Aorta (tissue), 5 donors: ENCODE data around the gene PIK3R5. TPM values are rescaled to one million over a fixed set of nuclear protein-coding genes. Genes with fewer than 3 reads are reported as not detected.

Source experiments
- ATAC-seq: fragments of 200-7000 bp; cut with Tn5 transposase; one replicate; pipeline ENCODE4 v1.9.1; 2022; ENCODE audit warnings: moderate library complexity; ENCODE audit not compliant: low FRiP score
- DNase-seq, 2 donors: peaks; one replicate each; pipeline ENCODE4 v3.0.0-alpha.2; 2020
- H3K27ac ChIP-seq, 2 donors: one replicate each; pipeline ENCODE4 v1.5.1; 2013; ENCODE audit warnings: low read length in 2 of 2, mild to moderate bottlenecking in 2 of 2, moderate library complexity in 2 of 2, control low read depth in 1 of 2, inconsistent platforms in 1 of 2, low read depth in 1 of 2
- H3K27me3 ChIP-seq, 2 donors: one replicate each; pipeline ENCODE4 v1.6.1; 2013; ENCODE audit warnings: control low read depth in 1 of 2, low read length in 1 of 2, mild to moderate bottlenecking in 1 of 2, moderate library complexity in 1 of 2; ENCODE audit not compliant: insufficient read depth in 2 of 2, control insufficient read depth in 1 of 2
- H3K36me3 ChIP-seq, 2 donors: one replicate each; pipeline ENCODE4 v1.6.1; 2013; ENCODE audit warnings: control low read depth in 1 of 2, low read length in 1 of 2, mild to moderate bottlenecking in 1 of 2; ENCODE audit not compliant: insufficient read depth in 2 of 2, control insufficient read depth in 1 of 2
- H3K4me1 ChIP-seq, 2 donors: one replicate each; pipeline ENCODE4 v1.6.1; 2013; ENCODE audit warnings: low read length in 2 of 2, control low read depth in 1 of 2, mild to moderate bottlenecking in 1 of 2, moderate library complexity in 1 of 2; ENCODE audit not compliant: insufficient read depth in 2 of 2, control insufficient read depth in 1 of 2
- H3K4me3 ChIP-seq, 2 donors: one replicate each; pipeline ENCODE4 v1.5.1; 2013; ENCODE audit warnings: low read length in 2 of 2, control low read depth in 1 of 2, mild to moderate bottlenecking in 1 of 2
- H3K9me3 ChIP-seq: one replicate; pipeline ENCODE4 v1.6.1; 2013; ENCODE audit warnings: mild to moderate bottlenecking, low read length; ENCODE audit not compliant: control insufficient read depth
- WGBS, 2 donors: extraction: QIAGEN DNeasy Blood & Tissue Kit; methylation state at CpG; one replicate each; pipeline ENCODE4 v1.1.7; 2013; 5-methylcytosine and 5-hydroxymethylcytosine counted together
- intact Hi-C, 2 donors: fragments of 100-400 bp; cut with DNase I; formaldehyde crosslinking; loops; one replicate each; pipeline versions ENCODE4 v1.14.2 to v1.15.0; 2022
- polyA plus RNA-seq, 2 donors: library from polyadenylated mRNA; stranded (reverse); fragments of 200-250 nt; gene quantifications; one replicate each; pipeline ENCODE4 v1.2.3, GENCODE V29; 2013
- total RNA-seq, 2 donors: library from RNA; stranded (reverse); fragmentation: NEBNext Ultra II Directional; extraction: Animal tissue kit (Norgen Biotek cat#: 25700); gene quantifications; one replicate each; pipeline ENCODE4 v1.2.1, GENCODE V29; 2021
- donor health status: healthy with polysubstance abuse.
- donor health status: Bipolar disorder and iron deficiency.
- donor health status: DM: no; HTN: no; CAD: no.
- donor health status: DM: no; HTN: no; CAD: no.
- donor health status: DM: yes; HTN: yes; CAD: no.

The PIK3R5 gene
- total and polyA plus RNA-seq, 4 donors = 1.4 to 18.5 (median 13.4) TPM

DNA sequence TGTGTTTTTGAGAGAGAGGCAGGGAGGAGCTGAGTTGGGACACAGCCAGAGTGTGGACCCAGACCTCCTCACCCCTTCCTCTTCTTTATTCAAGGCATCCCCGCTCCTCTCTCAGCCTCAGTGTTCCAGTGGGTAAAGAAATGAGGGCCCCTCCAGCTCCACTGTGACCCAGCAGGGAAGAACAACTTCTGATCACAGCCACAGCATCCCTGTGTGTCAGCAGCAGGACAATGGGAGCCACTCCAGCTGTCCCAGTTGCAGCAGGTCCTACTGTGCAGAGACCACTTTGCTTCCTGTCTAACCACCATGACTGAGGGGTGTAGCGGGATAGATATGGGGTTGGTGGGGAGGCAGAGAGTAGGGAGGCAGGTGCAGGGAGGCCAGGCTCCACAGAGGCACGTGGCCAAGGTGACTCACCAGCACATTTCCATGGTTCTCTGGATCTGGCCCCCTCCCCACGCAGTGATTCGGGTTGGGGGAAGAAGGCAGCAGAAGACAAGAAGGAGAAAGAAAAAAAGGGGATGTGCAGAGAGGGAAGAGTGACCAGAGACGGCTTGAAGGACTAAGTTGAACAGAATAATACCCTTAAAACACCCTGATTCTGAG, 24.5 kb downstream of the PIK3R5 start:
- Histone ChIP-seq H3K9me3 (no peaks in the 10 kb centered on the region), H3K27ac (no peak overlapping the region), H3K36me3 (no peaks in the 10 kb centered on the region), H3K4me3 (no peak overlapping the region), H3K4me1 (no peaks in the 10 kb centered on the region), H3K27me3 (peaks cover 0 to 2% of the 10 kb centered on the region in 2 donors)
- ATAC-seq (no peak), DNase-seq (no peak)
- intact Hi-C loops = no loop called here
- 59 to 71% methylated on average over 6 of the region's 6 CpGs for WGBS, 2 donors

DNA sequence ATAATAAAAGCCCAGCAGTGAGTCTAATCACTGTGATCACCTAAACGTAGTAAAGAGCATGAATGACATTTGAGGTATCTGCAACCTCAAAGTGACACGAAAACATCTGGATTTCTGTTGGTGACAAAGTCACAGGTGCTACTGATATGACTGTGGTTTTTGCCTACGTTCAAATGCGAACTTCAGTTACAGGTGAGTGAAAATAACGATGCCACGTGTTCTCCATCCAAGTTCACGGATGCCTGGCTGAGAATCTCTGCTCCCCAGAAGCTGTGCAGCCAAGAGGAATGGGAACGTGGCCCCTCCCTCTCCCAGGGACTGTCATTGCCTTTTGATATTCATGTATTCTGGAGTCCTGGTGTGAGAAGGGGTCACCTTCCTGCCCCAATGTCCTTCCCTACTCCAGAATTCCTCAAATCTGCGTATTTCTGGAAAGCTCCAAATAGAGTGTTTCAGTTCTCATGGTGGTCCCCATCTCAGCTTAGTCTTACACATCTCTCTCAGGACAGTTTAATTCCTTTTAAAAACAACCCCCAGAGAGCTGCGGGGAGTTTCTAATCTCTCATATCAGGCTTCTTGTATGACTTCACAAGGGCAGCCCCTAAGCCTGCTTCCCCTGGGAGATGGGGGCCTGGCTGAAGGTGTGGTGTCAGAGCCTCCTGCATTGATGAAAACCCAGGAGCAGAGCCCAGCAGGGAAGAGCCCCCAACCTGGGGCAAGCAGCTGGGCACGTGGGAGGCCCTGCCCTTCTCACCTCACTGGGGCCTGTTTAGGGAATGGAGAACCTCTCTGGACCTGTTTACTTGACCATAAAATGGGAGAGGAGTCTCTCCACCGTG, 25.8 kb downstream of the PIK3R5 start:
- Histone ChIP-seq H3K4me3 (no peak overlapping the region), H3K36me3 (no peaks in the 10 kb centered on the region), H3K27me3 (peaks cover 0 to 2% of the 10 kb centered on the region in 2 donors), H3K27ac (no peak overlapping the region), H3K4me1 (no peaks in the 10 kb centered on the region), H3K9me3 (no peaks in the 10 kb centered on the region)
- intact Hi-C loops = no loop called here
- no peak for DNase-seq
- ATAC-seq = no peak
- 52 to 53% methylated on average over 12 of the region's 12 CpGs for WGBS, 2 donors

DNA sequence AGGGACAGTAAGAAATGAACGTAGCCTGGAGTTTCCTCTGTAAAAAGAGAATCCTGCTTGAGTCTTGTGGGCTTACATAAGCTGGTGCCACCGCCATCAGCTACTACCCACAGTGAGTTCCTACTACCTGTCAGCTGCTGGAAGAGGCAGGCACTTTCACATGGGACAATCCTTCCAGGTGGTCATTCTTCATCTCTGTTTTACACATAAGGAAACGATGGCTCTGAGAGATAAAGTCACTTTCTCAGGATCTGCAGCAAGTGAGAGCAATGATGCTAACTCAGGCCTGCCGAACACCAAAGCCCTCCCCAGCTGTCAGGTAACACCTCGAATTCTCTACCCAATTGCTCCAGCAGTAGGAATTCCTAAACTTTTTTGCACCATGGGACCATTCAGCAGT, 26.6 kb downstream of the PIK3R5 start:
- no peaks in the 10 kb centered on the region for H3K36me3 ChIP-seq
- H3K4me1 ChIP-seq = no peaks in the 10 kb centered on the region
- no peak overlapping the region for H3K4me3 ChIP-seq
- 77 to 84% methylated on average over 5 of the region's 5 CpGs for WGBS, 2 donors
- no peaks in the 10 kb centered on the region for H3K9me3 ChIP-seq
- intact Hi-C loops = no loop called here
- H3K27ac ChIP-seq = no peak overlapping the region
- DNase-seq (no peak), ATAC-seq (no peak)
- H3K27me3 ChIP-seq = peaks cover 0 to 2% of the 10 kb centered on the region in 2 donors

DNA sequence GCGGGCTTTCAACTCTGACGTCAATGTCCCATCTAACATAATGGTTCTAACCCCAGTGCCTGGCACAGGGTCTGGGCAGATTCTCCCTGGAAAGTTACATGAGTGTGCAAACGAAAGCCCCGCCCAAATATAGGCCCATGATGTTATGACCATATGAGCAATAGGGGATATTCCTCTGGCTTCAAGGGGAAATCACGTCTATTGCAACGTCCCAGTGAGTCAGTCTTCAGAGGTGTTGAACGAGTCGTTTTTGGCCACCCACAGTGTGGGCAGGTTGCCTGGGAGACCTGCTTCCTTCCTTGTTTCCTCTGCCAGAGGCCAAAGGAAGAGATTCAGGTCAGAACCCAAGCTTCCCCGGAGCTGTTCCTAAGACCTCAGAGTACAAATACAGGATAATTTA, 30.3 kb downstream of the PIK3R5 start:
- WGBS, 2 donors = 62% methylated on average over 9 of the region's 9 CpGs
- no peak for ATAC-seq
- DNase-seq = peak in 1 of 2 donors; percentile 60

DNA sequence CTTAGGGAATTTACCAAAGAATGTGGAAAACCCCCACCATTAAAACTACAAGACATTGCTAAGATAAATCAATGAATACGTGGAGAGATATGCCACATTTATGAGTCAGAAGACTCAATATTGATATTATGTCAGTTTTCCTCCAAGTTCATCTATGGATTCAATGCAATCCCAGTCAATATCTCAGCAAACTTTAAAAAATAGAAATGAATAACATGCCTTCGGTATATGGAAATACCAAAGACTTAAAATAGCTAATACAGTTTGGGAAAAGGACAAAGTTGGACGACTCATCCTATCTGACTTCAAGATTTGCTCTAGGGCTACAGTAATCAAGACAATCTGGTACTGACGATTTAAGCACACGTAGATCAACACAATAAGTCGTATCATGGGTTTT, 31.2 kb downstream of the PIK3R5 start:
- no peak overlapping the region for H3K4me3 ChIP-seq
- no peak for DNase-seq
- no peaks in the 10 kb centered on the region for H3K36me3 ChIP-seq
- H3K27ac ChIP-seq = no peak overlapping the region
- peaks cover 2 to 3% of the 10 kb centered on the region in 2 donors for H3K27me3 ChIP-seq
- 56 to 62% methylated on average over 6 of the region's 6 CpGs for WGBS, 2 donors
- no peaks in the 10 kb centered on the region for H3K4me1 ChIP-seq
- no peak for ATAC-seq
- intact Hi-C loops = no loop called here
- H3K9me3 ChIP-seq = peaks cover 4% of the 10 kb centered on the region

More for the DNA sequence above, 30.3 kb downstream of the PIK3R5 start:
- no peak overlapping the region for H3K4me3 ChIP-seq
- H3K36me3 ChIP-seq = no peaks in the 10 kb centered on the region
- no peak overlapping the region for H3K27ac ChIP-seq
- peaks cover 2 to 3% of the 10 kb centered on the region in 2 donors for H3K27me3 ChIP-seq
- peaks cover 2% of the 10 kb centered on the region for H3K9me3 ChIP-seq
- H3K4me1 ChIP-seq = no peaks in the 10 kb centered on the region
- intact Hi-C loops = no loop called here

DNA sequence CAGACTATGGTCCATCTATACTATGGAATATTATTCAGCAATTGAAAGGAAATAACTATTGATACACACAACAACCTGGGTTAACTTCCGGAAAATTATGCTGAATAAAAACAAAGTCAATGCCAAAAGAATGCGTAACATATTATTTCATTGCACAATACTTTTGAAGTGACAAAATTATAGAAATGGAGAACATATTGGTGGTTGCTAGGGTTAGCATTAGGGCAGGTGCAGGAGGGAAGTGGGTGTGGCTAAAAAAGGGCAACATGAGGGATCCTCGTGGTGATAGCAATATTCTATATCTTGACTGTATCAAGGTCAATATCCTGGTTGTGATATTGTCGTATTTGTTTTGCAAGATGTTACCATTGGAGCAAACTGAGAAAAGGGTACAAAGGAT, 34.9 kb downstream of the PIK3R5 start:
- no peak overlapping the region for H3K27ac ChIP-seq
- 77 to 81% methylated on average over 4 of the region's 4 CpGs for WGBS, 2 donors
- ATAC-seq (no peak), DNase-seq (no peak)
- no peaks in the 10 kb centered on the region for H3K4me1 ChIP-seq
- intact Hi-C loops = no loop called here
- no peaks in the 10 kb centered on the region for H3K36me3 ChIP-seq
- peaks cover 10% of the 10 kb centered on the region for H3K9me3 ChIP-seq
- no peak overlapping the region for H3K4me3 ChIP-seq
- peaks cover 0 to 3% of the 10 kb centered on the region in 2 donors for H3K27me3 ChIP-seq

DNA sequence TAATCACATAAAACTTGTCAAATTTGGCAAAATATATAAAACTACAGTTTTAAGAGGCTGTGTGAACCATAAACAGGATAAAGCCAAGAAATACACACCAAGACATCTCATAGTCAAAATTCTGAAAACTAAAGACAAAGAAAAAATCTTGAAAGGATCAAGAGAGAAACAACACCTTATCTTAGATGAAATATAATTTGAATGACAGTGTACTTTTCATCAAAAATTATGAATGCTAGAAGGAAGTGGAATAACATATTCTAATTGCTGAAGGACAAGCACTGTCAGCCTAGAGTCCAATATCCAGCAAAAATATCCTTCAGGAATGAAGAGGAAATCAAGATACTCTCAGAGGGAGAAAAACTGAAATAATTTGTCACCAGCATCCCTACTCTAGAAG, 37.2 kb downstream of the PIK3R5 start:
- Histone ChIP-seq H3K4me3 (no peak overlapping the region), H3K9me3 (peaks cover 10% of the 10 kb centered on the region), H3K27ac (no peak overlapping the region), H3K4me1 (no peaks in the 10 kb centered on the region), H3K36me3 (no peaks in the 10 kb centered on the region), H3K27me3 (peaks cover 0 to 3% of the 10 kb centered on the region in 2 donors)
- no peak for ATAC-seq
- intact Hi-C loops = no loop called here
- DNase-seq = no peak

DNA sequence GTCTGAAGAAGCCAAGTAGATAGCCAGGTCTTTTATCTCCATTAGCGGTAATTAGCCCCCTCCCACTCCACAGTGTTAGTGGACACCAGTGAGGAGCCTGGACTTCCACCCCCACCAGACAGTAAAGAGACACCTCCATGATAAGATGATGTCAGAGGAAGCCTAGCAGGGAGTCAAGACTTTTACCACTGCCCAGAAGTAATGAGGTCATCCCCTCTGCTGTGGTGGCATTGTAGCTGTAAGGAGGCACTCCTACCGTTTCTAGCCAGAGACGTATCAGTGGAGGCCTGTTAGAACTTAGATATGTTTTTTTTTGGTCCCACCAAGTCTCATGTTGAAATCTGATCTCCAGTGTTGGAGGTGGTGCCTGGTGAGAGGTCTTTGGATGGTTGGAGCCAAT, 38.1 kb downstream of the PIK3R5 start:
- Histone ChIP-seq H3K27ac (no peak overlapping the region), H3K36me3 (no peaks in the 10 kb centered on the region), H3K27me3 (peaks cover 0 to 3% of the 10 kb centered on the region in 2 donors), H3K4me1 (no peaks in the 10 kb centered on the region), H3K9me3 (peaks cover 10% of the 10 kb centered on the region), H3K4me3 (no peak overlapping the region)
- intact Hi-C loops = no loop called here
- no peak for ATAC-seq
- 92 to 93% methylated on average over 3 of the region's 3 CpGs for WGBS, 2 donors
- no peak for DNase-seq

DNA sequence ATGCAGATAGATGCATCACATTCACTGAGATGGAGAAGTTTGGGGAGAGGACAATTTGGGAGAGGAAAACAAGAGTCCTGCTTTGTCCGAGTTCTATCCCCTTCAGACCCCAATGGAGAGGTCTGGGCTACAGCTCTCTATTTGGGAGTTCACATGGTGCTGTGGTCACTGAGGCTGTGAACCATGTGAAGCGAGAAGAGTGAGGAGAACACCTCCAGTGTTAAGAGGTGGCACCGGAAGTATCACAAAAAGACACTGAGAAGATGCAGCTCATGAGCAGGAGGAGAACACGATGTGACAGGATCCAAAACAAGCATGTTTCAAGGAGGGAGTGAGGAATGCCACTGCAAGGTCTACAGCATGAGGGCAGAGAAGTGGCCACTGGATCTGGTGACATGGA, 39.7 kb downstream of the PIK3R5 start:
- no peaks in the 10 kb centered on the region for H3K4me1 ChIP-seq
- 83 to 87% methylated on average over 4 of the region's 4 CpGs for whole genome bisulfite sequencing, 2 donors
- intact Hi-C loops = no loop called here
- no peak for ATAC-seq
- DNase-seq = no peak
- no peaks in the 10 kb centered on the region for H3K36me3 ChIP-seq
- no peaks in the 10 kb centered on the region for H3K27me3 ChIP-seq
- H3K9me3 ChIP-seq = peaks cover 9% of the 10 kb centered on the region
- no peak overlapping the region for H3K27ac ChIP-seq
- no peak overlapping the region for H3K4me3 ChIP-seq
